Measurements from ENCODE around the gene OSBPL5. TPM values are rescaled to one million over a fixed set of nuclear protein-coding genes. Genes with fewer than 3 reads are reported as not detected.

The OSBPL5 gene
- total and polyA plus RNA-seq, 11 donors = 10.1 to 27.7 (median 16.4) TPM

DNA sequence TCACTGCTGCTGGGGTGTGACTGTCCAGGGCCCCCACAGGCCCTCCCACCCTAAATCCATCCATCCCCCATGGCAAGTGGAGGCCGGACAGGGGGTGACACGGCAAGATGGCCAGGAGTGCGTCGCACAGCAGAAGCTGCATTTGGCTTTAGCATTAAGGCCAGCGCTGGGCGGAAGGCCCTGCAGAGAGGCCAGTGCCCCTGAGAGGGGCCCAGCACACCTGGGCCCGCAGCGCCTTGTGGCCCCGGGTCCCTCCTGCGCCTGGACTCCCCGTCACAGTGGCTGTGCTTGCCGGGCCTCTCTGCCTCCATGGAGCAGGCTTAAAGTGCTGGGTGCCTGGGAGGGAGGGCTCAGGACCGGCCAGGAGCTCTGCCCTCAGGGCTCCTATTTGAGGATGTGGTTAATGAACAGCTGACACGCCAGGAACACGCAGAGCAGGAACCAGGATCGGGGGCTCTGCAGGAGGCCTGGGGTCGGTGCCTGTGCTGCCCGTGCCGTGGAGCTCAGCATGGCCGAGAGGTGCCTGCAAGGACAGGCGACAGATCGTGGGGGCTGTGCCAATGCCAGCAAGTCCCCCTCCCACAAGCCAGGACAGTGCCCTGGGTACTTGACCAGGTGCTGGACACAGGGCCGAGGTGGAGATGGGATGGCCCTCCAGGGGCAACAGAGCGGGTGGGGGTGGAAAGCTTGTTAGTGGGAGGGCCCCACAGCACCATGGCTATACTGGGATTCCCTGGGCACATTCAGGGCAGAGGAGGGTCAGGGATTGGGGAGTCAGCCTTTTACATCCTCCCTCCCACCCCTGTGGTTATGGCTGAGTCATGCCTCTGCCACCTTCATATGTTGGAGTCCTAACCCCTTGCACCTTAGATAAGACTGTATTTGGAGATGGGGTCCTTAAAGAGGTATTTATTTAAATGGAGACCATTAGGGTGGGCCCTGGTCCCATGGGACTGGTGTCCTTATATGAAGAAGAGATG lies 77.0 kb downstream of the OSBPL5 start:
- Histone ChIP-seq H3K27ac (no peak overlapping the region), H3K36me3 (peaks cover 0 to 41% (median 10%) of the 10 kb centered on the region in 9 donors), H3K9me3 (no peaks in the 10 kb centered on the region), H3K4me3 (no peak overlapping the region), H3K4me1 (peaks cover 0 to 11% (median 4%) of the 10 kb centered on the region in 12 donors), H3K27me3 (no peaks in the 10 kb centered on the region)
- DNase-seq (no peak), ATAC-seq (no peak)
- no peak for TF ChIP-seq POLR2A (IDR thresholded peaks at IDR 0.05)
- TF ChIP-seq, protein P1, sequence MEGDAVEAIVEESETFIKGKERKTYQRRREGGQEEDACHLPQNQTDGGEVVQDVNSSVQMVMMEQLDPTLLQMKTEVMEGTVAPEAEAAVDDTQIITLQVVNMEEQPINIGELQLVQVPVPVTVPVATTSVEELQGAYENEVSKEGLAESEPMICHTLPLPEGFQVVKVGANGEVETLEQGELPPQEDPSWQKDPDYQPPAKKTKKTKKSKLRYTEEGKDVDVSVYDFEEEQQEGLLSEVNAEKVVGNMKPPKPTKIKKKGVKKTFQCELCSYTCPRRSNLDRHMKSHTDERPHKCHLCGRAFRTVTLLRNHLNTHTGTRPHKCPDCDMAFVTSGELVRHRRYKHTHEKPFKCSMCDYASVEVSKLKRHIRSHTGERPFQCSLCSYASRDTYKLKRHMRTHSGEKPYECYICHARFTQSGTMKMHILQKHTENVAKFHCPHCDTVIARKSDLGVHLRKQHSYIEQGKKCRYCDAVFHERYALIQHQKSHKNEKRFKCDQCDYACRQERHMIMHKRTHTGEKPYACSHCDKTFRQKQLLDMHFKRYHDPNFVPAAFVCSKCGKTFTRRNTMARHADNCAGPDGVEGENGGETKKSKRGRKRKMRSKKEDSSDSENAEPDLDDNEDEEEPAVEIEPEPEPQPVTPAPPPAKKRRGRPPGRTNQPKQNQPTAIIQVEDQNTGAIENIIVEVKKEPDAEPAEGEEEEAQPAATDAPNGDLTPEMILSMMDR (IDR thresholded peaks at IDR 0.05) = no peak
- 83 to 94% (median 86%) methylated on average over 15 to 24 of the region's 24 CpGs; no CpG with 5 or more reads in 1 of the 4 donors for WGBS, 4 donors
- intact Hi-C loops (cut with DNase I) = loop anchor here in 1 of 10 donors (5.0 kb wide), 1 partner anchor 36 kb away; no protein-coding TSS in a partner anchor

DNA sequence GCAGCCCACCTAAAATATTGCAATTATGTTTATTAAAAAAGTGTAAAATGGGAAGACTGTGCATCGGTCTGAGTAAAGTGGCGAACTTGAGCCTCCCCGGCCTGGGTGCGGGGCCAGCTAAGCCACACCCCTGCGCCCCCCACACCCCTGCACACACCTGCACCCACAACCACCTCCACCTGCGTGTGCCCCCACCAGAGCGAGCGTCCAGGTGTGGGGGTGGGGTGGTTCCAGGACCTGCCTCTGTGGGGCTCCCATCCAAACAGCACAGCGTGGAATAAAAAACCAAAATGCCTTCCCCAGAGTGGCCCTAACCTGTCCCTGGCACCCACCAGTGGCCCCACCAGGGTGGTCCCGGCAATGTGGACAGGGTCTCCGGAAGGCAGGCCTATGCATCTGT lies 77.7 kb downstream of the OSBPL5 start:
- ATAC-seq = no peak
- Histone ChIP-seq H3K27ac (no peak overlapping the region), H3K4me3 (no peak overlapping the region), H3K9me3 (no peaks in the 10 kb centered on the region), H3K36me3 (peaks cover 0 to 40% (median 10%) of the 10 kb centered on the region in 9 donors), H3K4me1 (peaks cover 0 to 9% (median 4%) of the 10 kb centered on the region in 12 donors), H3K27me3 (peaks cover 0 to 2% (median 0%) of the 10 kb centered on the region in 9 donors)
- intact Hi-C loops (cut with DNase I) = loop anchor here in 1 of 10 donors (5.0 kb wide), 1 partner anchor 35 kb away; no protein-coding TSS in a partner anchor
- DNase-seq = no peak
- 89 to 94% (median 92%) methylated on average over 11 of the region's 11 CpGs for WGBS, 4 donors
- TF ChIP-seq, protein P1 (IDR thresholded peaks at IDR 0.05) = no peak
- no peak for TF ChIP-seq POLR2A (IDR thresholded peaks at IDR 0.05)

DNA sequence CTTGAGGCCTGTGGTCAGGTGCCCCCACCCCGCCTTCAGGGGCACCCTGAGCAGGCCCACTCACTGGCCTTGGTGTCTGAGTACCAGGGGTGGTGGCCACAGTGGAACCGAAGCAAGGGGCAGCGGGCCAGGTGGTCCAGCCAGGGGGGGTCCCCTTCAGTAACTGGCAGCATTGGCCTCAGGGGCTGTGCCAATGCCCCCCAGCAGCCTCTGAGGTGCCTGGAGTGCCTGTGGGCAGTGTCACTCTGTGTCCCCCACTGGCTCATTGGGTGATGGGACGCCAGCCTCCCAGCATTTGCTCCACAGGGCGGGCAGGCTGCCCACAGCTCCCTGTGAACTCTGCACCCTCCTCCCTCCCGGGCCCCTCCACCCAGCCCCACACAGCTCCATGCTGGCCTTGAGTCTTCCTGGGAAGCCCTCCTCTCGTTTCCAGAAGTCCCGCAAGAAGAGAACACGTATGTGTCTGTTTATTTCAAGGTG lies 78.4 kb downstream of the OSBPL5 start:
- peaks cover 0 to 40% (median 10%) of the 10 kb centered on the region in 9 donors for H3K36me3 ChIP-seq
- peak in 3 of 4 donors; percentile 9 to 14 (median 12) for ATAC-seq
- WGBS, 4 donors = 70 to 82% (median 73%) methylated on average over 6 to 9 of the region's 9 CpGs
- TF ChIP-seq, protein P1 (IDR thresholded peaks at IDR 0.05) = no peak
- TF ChIP-seq POLR2A (IDR thresholded peaks at IDR 0.05) = no peak
- no peak overlapping the region for H3K4me3 ChIP-seq
- DNase-seq = no peak
- H3K4me1 ChIP-seq = peaks cover 0 to 3% (median 2%) of the 10 kb centered on the region in 12 donors
- intact Hi-C loops (cut with DNase I) = loop anchor here in 1 of 10 donors (5.0 kb wide), 1 partner anchor 34 kb away; no protein-coding TSS in a partner anchor
- H3K9me3 ChIP-seq = no peaks in the 10 kb centered on the region
- H3K27me3 ChIP-seq = peaks cover 0 to 3% (median 0%) of the 10 kb centered on the region in 9 donors
- no peak overlapping the region for H3K27ac ChIP-seq

DNA sequence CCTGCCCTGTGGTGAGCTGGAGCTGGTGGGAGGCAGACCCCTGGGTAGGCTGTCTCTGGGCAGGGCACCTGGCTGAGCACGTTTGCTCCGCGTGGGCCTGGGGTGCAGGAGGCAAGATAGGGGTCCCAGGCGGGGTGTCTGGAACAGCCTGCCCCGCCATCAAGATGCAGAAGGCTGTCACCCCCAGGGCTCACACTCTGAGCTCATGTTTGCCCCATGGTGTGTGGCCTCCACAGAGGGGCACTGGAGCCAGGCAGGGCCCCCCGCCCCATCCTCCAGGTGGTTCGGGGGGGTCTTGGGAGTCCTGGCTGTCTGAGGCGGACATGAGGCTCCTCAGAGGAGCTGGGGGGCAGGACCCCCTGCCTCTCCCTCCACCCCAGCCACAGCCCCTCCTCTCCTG lies 79.0 kb downstream of the OSBPL5 start:
- 72 to 80% (median 75%) methylated on average over 5 to 8 of the region's 8 CpGs for WGBS, 4 donors
- intact Hi-C loops (cut with DNase I) = loop anchor here in 1 of 10 donors (5.0 kb wide), 1 partner anchor 34 kb away; no protein-coding TSS in a partner anchor
- no peak for DNase-seq

More for the DNA sequence above, 79.0 kb downstream of the OSBPL5 start:
- ATAC-seq = peak in 1 of 4 donors; percentile 3
- Histone ChIP-seq H3K27me3 (peaks cover 0 to 3% (median 0%) of the 10 kb centered on the region in 9 donors), H3K27ac (no peak overlapping the region), H3K4me3 (no peak overlapping the region), H3K4me1 (no peaks in the 10 kb centered on the region), H3K9me3 (no peaks in the 10 kb centered on the region), H3K36me3 (peaks cover 0 to 39% (median 10%) of the 10 kb centered on the region in 9 donors)
- TF ChIP-seq, protein P1 (IDR thresholded peaks at IDR 0.05) = no peak
- TF ChIP-seq POLR2A (IDR thresholded peaks at IDR 0.05) = no peak

Measured in heart left ventricle (tissue), 16 donors.